Esophagus squamous epithelium (tissue), 5 donors: ENCODE measurements around the gene CEMIP. TPM values are rescaled to one million over a fixed set of nuclear protein-coding genes. Genes with fewer than 3 reads are reported as not detected.
A peak's percentile ranks its signal among the peaks of the same experiment; 100 is the strongest.

ENCODE experiments used
- DNase-seq: peaks from one replicate; lab custom pipeline; 2025; lab: John Stamatoyannopoulos, UW
- H3K27ac ChIP-seq, 4 donors: fragments of 200-600 bp; sonication (generic); one replicate each; pipeline ENCODE4 v1.5.1; 2016 to 2019; ENCODE audit warnings: mild to moderate bottlenecking in 1 of 4
- H3K27me3 ChIP-seq, 4 donors: fragments of 200-600 bp; sonication (generic); 1 replicate in 3 of 4; 2 replicates in 1 of 4; pipeline versions ENCODE4 v1.5.1 to v1.6.0; 2017 to 2021; ENCODE audit warnings: antibody characterized with exemption in 1 of 4
- H3K36me3 ChIP-seq, 3 donors: fragments of 200-600 bp; sonication (generic); one replicate each; pipeline ENCODE4 v1.5.1; 2016 to 2019
- H3K4me1 ChIP-seq, 3 donors: fragments of 200-600 bp; sonication (generic); one replicate each; pipeline ENCODE4 v1.5.1; 2017 to 2019
- H3K4me3 ChIP-seq, 4 donors: fragments of 200-600 bp; sonication (generic); 1 replicate in 3 of 4; 2 replicates in 1 of 4; pipeline ENCODE4 v1.5.1; 2016 to 2019; ENCODE audit warnings: mild to moderate bottlenecking in 2 of 4, moderate library complexity in 1 of 4
- H3K9me3 ChIP-seq, 3 donors: fragments of 200-600 bp; sonication (generic); one replicate each; pipeline ENCODE4 v1.5.1; 2016 to 2019
- CTCF ChIP-seq, 6 experiments: fragments of 450-650 bp in 4 of 6; fragments of 200-600 bp in 2 of 6; sonication (generic) in 2 of 6; IDR thresholded peaks; one replicate each; pipeline ENCODE4 v1.5.1; 2016 to 2019; ENCODE audit warnings: antibody characterized with exemption in 6 of 6, mild to moderate bottlenecking in 4 of 6, moderate library complexity in 4 of 6
- POLR2A ChIP-seq, 4 donors: fragments of 450-650 bp; IDR thresholded peaks; one replicate each; pipeline ENCODE4 v1.6.1; 2017; ENCODE audit warnings: antibody characterized with exemption in 4 of 4, mild to moderate bottlenecking in 4 of 4, moderate library complexity in 3 of 4
- WGBS, 2 donors: methylation state at CpG; one replicate each; pipeline ENCODE4 v1.1.5; 2018; 5-methylcytosine and 5-hydroxymethylcytosine counted together
- intact Hi-C: fragments of 100-400 bp; cut with DNase I; formaldehyde crosslinking; loops from one replicate; pipeline ENCODE4 v1.15.0; 2022
- total RNA-seq, 4 donors: library from RNA; depleted of rRNA; stranded (reverse); fragments of >200 nt; gene quantifications; one replicate each; pipeline ENCODE4 v1.1.0, GENCODE V29; 2016
- donor health status: DM: yes; HTN: yes; CAD: no.

Gene CEMIP
- total RNA-seq, 4 donors from 2014 or later = 2.8 to 13.5 (median 7.6) TPM

GRCh38 chr15:80850941-80851451, 71.8 kb downstream of the CEMIP start:
- intact Hi-C loops = no loop called here
- no peak for DNase-seq
- peak overlapping the region; percentile 37 to 83 (median 70) for H3K27ac ChIP-seq

DNA sequence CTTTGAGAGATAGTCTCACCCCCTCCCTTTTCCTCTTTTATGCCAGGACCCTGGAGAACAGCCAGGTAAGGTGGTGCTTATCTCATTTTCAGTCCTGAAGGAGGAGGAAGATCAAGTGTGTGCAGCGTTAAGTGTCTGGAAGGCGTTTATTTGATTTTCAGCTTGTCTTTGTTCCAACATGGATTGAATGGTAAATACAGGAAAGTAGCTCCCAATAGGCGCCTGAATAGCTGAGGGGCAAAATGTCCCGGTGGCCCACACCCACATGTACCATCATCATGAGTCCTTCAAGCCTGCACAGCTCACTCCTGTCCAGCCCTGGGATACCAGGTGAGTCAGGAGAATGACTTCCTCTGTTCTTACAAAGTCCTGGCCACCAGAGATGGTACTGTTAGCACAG, 73.5 kb downstream of the CEMIP start:
- no peaks in the 10 kb centered on the region for H3K9me3 ChIP-seq
- peak overlapping the region; percentile 28 to 83 (median 70) for H3K27ac ChIP-seq
- TF ChIP-seq POLR2A (IDR thresholded peaks at IDR 0.05) (no peak), CTCF (IDR thresholded peaks at IDR 0.05) (no peak)
- H3K4me3 ChIP-seq = no peak overlapping the region
- H3K36me3 ChIP-seq = no peaks in the 10 kb centered on the region
- DNase-seq = no peak
- H3K27me3 ChIP-seq = peaks cover 0 to 13% (median 0%) of the 10 kb centered on the region in 4 donors
- peaks cover 5 to 84% (median 41%) of the 10 kb centered on the region in 3 donors for H3K4me1 ChIP-seq
- intact Hi-C loops = no loop called here
- 37 to 41% methylated on average over 4 of the region's 4 CpGs for WGBS, 2 donors

More at GRCh38 chr15:80850941-80851451, 71.8 kb downstream of the CEMIP start:
- WGBS, 2 donors = 48 to 50% methylated on average over 6 of the region's 6 CpGs
- H3K9me3 ChIP-seq = no peaks in the 10 kb centered on the region
- H3K27me3 ChIP-seq = peaks cover 0 to 19% (median 0%) of the 10 kb centered on the region in 4 donors
- peaks cover 5 to 71% (median 30%) of the 10 kb centered on the region in 3 donors for H3K4me1 ChIP-seq
- H3K4me3 ChIP-seq = no peak overlapping the region
- no peaks in the 10 kb centered on the region for H3K36me3 ChIP-seq
- no peak for TF ChIP-seq POLR2A (IDR thresholded peaks at IDR 0.05)
- no peak for TF ChIP-seq CTCF (IDR thresholded peaks at IDR 0.05)

DNA sequence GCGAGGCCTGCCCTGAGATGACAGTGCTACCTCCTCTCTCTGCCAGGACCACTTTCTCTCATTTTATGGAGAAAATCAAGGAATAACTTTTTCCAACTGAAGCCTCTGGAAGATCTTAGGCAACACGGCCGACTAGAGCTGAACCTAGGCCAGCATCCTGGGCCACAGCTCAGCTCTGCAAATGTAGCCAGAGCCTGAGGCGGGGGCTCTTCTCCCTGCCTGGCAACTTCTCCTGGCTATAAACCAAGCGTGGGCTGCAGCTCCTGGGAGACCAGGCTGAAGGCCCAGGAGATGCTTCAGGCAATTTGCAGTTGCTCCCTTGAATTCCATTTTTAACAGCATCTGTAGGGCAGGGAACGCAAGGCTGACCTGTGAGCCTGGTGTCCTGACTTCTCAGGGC, 74.9 kb downstream of the CEMIP start:
- no peak overlapping the region for H3K4me3 ChIP-seq
- H3K27me3 ChIP-seq = peaks cover 0 to 7% (median 0%) of the 10 kb centered on the region in 4 donors
- intact Hi-C loops = no loop called here
- no peaks in the 10 kb centered on the region for H3K9me3 ChIP-seq
- 25 to 50% methylated on average over 4 to 5 of the region's 6 CpGs for WGBS, 2 donors
- peaks cover 5 to 75% (median 41%) of the 10 kb centered on the region in 3 donors for H3K4me1 ChIP-seq
- no peak for DNase-seq
- no peaks in the 10 kb centered on the region for H3K36me3 ChIP-seq
- H3K27ac ChIP-seq = peak overlapping the region in 1 of 4 donors; percentile 83
- no peak for TF ChIP-seq POLR2A (IDR thresholded peaks at IDR 0.05)

- intact Hi-C loops = no loop called here
- WGBS, 2 donors = 79 to 93% methylated on average over 4 of the region's 4 CpGs
- Histone ChIP-seq H3K27ac (no peak overlapping the region), H3K4me1 (peaks cover 5 to 65% (median 37%) of the 10 kb centered on the region in 3 donors), H3K27me3 (peaks cover 0 to 11% (median 0%) of the 10 kb centered on the region in 4 donors), H3K4me3 (no peak overlapping the region), H3K36me3 (no peaks in the 10 kb centered on the region), H3K9me3 (no peaks in the 10 kb centered on the region)
- no peak for TF ChIP-seq CTCF (IDR thresholded peaks at IDR 0.05)
- no peak for TF ChIP-seq POLR2A (IDR thresholded peaks at IDR 0.05)
- DNase-seq = no peak
Measured at GRCh38 chr15:80855206-80855605, 76.0 kb downstream of the CEMIP start.

DNA sequence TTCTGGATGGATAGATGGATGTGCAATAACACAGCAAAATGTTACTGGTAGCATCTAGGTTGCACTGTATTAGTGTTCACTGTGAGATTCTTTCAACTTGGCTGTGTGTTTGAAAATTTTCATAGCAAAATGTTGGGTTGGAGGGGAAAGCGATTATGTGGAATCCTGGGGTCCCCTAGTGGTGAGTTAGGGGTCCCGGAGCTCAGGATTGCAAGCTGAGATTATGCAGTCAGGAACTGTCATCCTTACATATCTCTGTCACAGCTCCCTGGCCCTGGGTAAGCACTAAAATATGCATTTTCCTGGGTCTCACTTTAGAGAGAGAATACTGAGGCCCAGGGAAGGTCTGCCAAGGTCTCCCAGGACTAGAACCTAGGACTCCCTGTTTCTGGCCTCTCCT, 77.2 kb downstream of the CEMIP start:
- no peak for DNase-seq
- peaks cover 0 to 22% (median 0%) of the 10 kb centered on the region in 4 donors for H3K27me3 ChIP-seq
- H3K36me3 ChIP-seq = no peaks in the 10 kb centered on the region
- intact Hi-C loops = no loop called here
- no peaks in the 10 kb centered on the region for H3K9me3 ChIP-seq
- peaks cover 9 to 65% (median 30%) of the 10 kb centered on the region in 3 donors for H3K4me1 ChIP-seq
- WGBS, 2 donors = 56 to 59% methylated on average over 2 of the region's 2 CpGs
- no peak overlapping the region for H3K4me3 ChIP-seq
- H3K27ac ChIP-seq = peak overlapping the region in 2 of 4 donors; percentile 10 to 29
- no peak for TF ChIP-seq CTCF (IDR thresholded peaks at IDR 0.05)
- TF ChIP-seq POLR2A (IDR thresholded peaks at IDR 0.05) = no peak
